Measurements from ENCODE around the gene CEP295NL. TPM values are rescaled to one million over a fixed set of nuclear protein-coding genes. Genes with fewer than 3 reads are reported as not detected.
"Not testable (repeated sequence)": the region's sequence is repeated elsewhere in the genome, so short reads cannot be mapped to it uniquely, and the experiment has no call there.

Gene CEP295NL
- total RNA-seq, 1 experiment from 2014 or later: 1.5 TPM

GRCh38 chr17:78890498-78890897, 12.5 kb downstream of the CEP295NL start:
- no peak overlapping the region for H3K27ac ChIP-seq (ENCODE audit: low read depth, low read length, poor library complexity, severe bottlenecking)
- intact Hi-C loops (cut with micrococcal nuclease; ENCODE audit: unreplicated experiment): no loop called here
- no peak for TF ChIP-seq EZH2 (IDR thresholded peaks at IDR 0.05; ENCODE audit: borderline replicate concordance, low read depth, low read length, poor library complexity, severe bottlenecking)
- TF ChIP-seq CTCF (conservative IDR thresholded peaks at IDR 0.05; ENCODE audit: low read depth, low read length): no peak
- BruUV-seq (replicated peaks): no TSS peak
- H3K36me3 ChIP-seq (ENCODE audit: insufficient read depth, low read length, poor library complexity, severe bottlenecking): no peaks in the 10 kb centered on the region
- H3K9me3 ChIP-seq (ENCODE audit: low read depth, low read length, poor library complexity, severe bottlenecking): no peaks in the 10 kb centered on the region
- peak; percentile 37 for DNase-seq (ENCODE audit: low spot score)
- H3K4me3 ChIP-seq (ENCODE audit: low read depth, low read length, poor library complexity, severe bottlenecking): no peak overlapping the region
- H3K27me3 ChIP-seq (replicated peaks; ENCODE audit: insufficient read depth, low read depth, low read length, poor library complexity): no peaks in the 10 kb centered on the region
- ChIA-PET CTCF (no interaction called here), POLR2A (ENCODE audit: low non-redundant PET) (no interaction called here)
- H3K4me1 ChIP-seq (ENCODE audit: insufficient read depth, low read length, poor library complexity, severe bottlenecking): no peaks in the 10 kb centered on the region

- H3K4me3 ChIP-seq (ENCODE audit: low read depth, low read length, poor library complexity, severe bottlenecking); CTCF ChIA-PET; H3K9me3 ChIP-seq (ENCODE audit: low read depth, low read length, poor library complexity, severe bottlenecking); H3K4me1 ChIP-seq (ENCODE audit: insufficient read depth, low read length, poor library complexity, severe bottlenecking); H3K36me3 ChIP-seq (ENCODE audit: insufficient read depth, low read length, poor library complexity, severe bottlenecking); H3K27ac ChIP-seq (ENCODE audit: low read depth, low read length, poor library complexity, severe bottlenecking); POLR2A ChIA-PET (ENCODE audit: low non-redundant PET); intact Hi-C loops (cut with micrococcal nuclease; ENCODE audit: unreplicated experiment); BruUV-seq (replicated peaks); H3K27me3 ChIP-seq (replicated peaks; ENCODE audit: insufficient read depth, low read depth, low read length, poor library complexity); DNase-seq (ENCODE audit: low spot score): not testable (repeated sequence)
Measured at GRCh38 chr17:78890096-78890495, 12.9 kb downstream of the CEP295NL start.

GRCh38 chr17:78889531-78889930, 13.5 kb downstream of the CEP295NL start:
- no peak for DNase-seq (ENCODE audit: low spot score)
- H3K36me3 ChIP-seq (ENCODE audit: insufficient read depth, low read length, poor library complexity, severe bottlenecking): no peaks in the 10 kb centered on the region
- no peak overlapping the region for H3K27ac ChIP-seq (ENCODE audit: low read depth, low read length, poor library complexity, severe bottlenecking)
- intact Hi-C loops (cut with micrococcal nuclease; ENCODE audit: unreplicated experiment): no loop called here
- H3K27me3 ChIP-seq (replicated peaks; ENCODE audit: insufficient read depth, low read depth, low read length, poor library complexity): no peaks in the 10 kb centered on the region
- peaks cover 2% of the 10 kb centered on the region for H3K4me1 ChIP-seq (ENCODE audit: insufficient read depth, low read length, poor library complexity, severe bottlenecking)
- POLR2A ChIA-PET (ENCODE audit: low non-redundant PET): no interaction called here
- BruUV-seq (replicated peaks): no TSS peak
- TF ChIP-seq CTCF (conservative IDR thresholded peaks at IDR 0.05; ENCODE audit: low read depth, low read length): no peak
- TF ChIP-seq EZH2 (IDR thresholded peaks at IDR 0.05; ENCODE audit: borderline replicate concordance, low read depth, low read length, poor library complexity, severe bottlenecking): no peak
- CTCF ChIA-PET: interaction anchor here (0.7 kb wide), 1 partner anchor 9 kb away, joined by 3 read pairs; no protein-coding TSS in a partner anchor
- H3K9me3 ChIP-seq (ENCODE audit: low read depth, low read length, poor library complexity, severe bottlenecking): no peaks in the 10 kb centered on the region
- H3K4me3 ChIP-seq (ENCODE audit: low read depth, low read length, poor library complexity, severe bottlenecking): no peak overlapping the region

- DNase-seq (ENCODE audit: low spot score): no peak
- ChIA-PET POLR2A (ENCODE audit: low non-redundant PET) (no interaction called here), CTCF (interaction anchor here (0.7 kb wide), 1 partner anchor 9 kb away, joined by 3 read pairs; no protein-coding TSS in a partner anchor)
- H3K27ac ChIP-seq (ENCODE audit: low read depth, low read length, poor library complexity, severe bottlenecking): no peak overlapping the region
- H3K4me3 ChIP-seq (ENCODE audit: low read depth, low read length, poor library complexity, severe bottlenecking): no peak overlapping the region
- BruUV-seq (replicated peaks): no TSS peak
- peaks cover 5% of the 10 kb centered on the region for H3K4me1 ChIP-seq (ENCODE audit: insufficient read depth, low read length, poor library complexity, severe bottlenecking)
- no peaks in the 10 kb centered on the region for H3K9me3 ChIP-seq (ENCODE audit: low read depth, low read length, poor library complexity, severe bottlenecking)
- H3K27me3 ChIP-seq (replicated peaks; ENCODE audit: insufficient read depth, low read depth, low read length, poor library complexity): no peaks in the 10 kb centered on the region
- no peaks in the 10 kb centered on the region for H3K36me3 ChIP-seq (ENCODE audit: insufficient read depth, low read length, poor library complexity, severe bottlenecking)
- intact Hi-C loops (cut with micrococcal nuclease; ENCODE audit: unreplicated experiment): no loop called here
- TF ChIP-seq EZH2 (IDR thresholded peaks at IDR 0.05; ENCODE audit: borderline replicate concordance, low read depth, low read length, poor library complexity, severe bottlenecking): no peak
- no peak for TF ChIP-seq CTCF (conservative IDR thresholded peaks at IDR 0.05; ENCODE audit: low read depth, low read length)
Measured at GRCh38 chr17:78888941-78889518, 14.0 kb downstream of the CEP295NL start.
